IPS-18c (cell line): ENCODE measurements around the gene NDOR1.

Experiments used
- H3K4me3 ChIP-seq: 2 replicates; pipeline ENCODE4 v1.7.0; 2013; ENCODE audit warnings: low read depth, mild to moderate bottlenecking, low read length, moderate library complexity; ENCODE audit not compliant: insufficient read depth
- H3K9me3 ChIP-seq: one replicate; pipeline ENCODE4 v1.6.1; 2013; ENCODE audit warnings: mild to moderate bottlenecking, low read length, moderate library complexity; ENCODE audit not compliant: control insufficient read depth, insufficient read depth

NDOR1 gene

DNA sequence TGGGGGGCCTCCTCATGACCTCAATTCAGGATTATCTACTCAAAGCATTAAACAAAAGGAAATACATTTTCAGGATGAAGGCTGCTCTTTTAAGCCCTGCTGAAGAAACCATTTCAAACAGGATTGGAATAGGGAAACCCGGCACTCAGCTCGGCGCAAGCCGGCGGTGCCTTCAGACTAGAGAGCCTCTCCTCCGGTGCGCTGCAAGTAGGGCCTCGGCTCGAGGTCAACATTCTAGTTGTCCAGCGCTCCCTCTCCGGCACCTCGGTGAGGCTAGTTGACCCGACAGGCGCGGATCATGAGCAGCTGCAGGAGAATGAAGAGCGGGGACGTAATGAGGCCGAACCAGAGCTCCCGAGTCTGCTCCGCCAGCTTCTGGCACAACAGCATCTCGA, 772 bp upstream of the NDOR1 start:
- no peaks in the 10 kb centered on the region for H3K9me3 ChIP-seq
- H3K4me3 ChIP-seq: peak overlapping the region; percentile 68

GRCh38 chr9:137206602-137207001, 1.1 kb downstream of the NDOR1 start:
- Histone ChIP-seq H3K9me3 (no peaks in the 10 kb centered on the region), H3K4me3 (peak overlapping the region; percentile 68)

DNA sequence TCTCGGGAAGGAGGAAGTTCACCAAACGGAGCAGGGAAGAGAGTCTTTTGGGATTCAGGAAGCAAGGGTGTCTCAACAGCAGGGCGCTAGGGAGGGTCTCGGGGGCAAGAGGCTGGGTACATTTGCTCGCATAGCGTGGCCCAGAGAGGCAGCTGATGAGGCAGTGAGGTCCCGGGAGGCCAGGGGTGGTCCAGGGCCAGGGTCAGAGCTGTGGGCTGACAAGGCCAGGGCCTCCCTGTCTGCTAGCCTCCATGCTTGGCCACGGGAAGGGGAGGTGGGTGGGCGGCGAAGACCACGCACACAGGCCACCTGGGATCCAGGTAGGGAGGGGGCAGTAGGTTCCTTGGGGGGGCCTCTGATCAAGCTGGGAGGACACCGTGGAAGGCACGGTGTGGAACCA, 6.0 kb downstream of the NDOR1 start:
- Histone ChIP-seq H3K9me3 (peaks cover 2% of the 10 kb centered on the region), H3K4me3 (no peak overlapping the region)

GRCh38 chr9:137212520-137212919, 7.0 kb downstream of the NDOR1 start:
- H3K4me3 ChIP-seq: no peak overlapping the region
- H3K9me3 ChIP-seq: peaks cover 2% of the 10 kb centered on the region

DNA sequence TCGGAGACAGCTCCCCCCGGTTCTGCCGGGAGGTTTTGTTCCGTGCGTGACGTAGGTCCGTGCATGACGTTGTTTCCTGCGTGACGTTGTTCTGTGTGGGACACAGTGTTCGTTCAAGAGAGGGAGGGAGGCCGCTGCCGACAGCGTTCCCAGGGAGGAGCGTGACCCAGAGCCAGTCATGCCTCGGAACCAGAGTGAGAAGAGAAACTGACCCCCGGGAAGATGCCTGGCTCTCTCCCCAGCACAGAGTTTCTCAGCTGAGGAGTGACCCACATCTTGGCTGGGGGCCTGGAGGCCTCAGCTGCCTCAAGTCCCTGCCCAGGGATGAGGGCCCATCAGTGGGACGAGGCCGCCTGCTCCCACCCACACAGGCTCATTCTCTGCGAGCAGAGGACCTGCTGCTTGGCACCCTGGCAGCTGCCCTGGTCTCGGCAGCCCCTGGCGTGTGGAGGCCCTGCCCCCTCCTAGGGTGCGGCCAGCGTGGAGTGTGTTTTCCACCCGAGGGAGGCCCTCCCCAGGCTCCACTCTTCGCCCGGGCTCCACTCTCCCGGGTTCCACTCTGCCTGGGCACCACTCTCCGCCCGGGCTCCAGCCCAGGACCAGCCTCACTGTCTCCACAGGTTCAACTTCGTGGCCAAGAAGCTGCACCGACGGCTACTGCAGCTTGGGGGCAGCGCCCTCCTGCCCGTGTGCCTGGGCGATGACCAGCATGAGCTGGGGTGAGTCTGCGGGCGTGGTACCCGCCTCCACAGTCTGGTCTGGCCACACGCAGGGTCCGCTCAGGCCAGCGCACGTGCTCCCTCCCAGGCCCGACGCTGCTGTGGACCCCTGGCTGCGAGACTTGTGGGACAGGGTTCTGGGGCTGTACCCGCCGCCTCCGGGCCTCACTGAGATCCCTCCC, 7.9 kb downstream of the NDOR1 start:
- H3K9me3 ChIP-seq: peaks cover 2% of the 10 kb centered on the region
- H3K4me3 ChIP-seq: no peak overlapping the region; the same call in 1 of the 2 replicates

DNA sequence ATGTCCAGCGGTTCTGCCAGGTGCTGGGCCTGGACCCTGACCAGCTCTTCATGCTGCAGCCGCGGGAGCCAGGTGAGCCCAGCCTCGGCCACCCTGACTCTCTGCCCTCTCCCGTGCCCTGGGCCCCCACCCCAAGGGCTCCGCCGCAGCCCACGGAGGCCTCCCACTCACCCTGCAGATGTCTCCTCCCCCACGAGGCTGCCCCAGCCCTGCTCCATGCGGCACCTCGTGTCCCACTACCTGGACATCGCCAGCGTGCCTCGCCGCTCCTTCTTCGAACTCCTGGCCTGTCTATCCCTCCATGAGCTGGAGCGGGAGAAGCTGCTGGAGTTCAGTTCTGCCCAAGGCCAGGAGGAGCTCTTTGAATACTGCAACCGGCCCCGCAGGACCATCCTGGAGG, 9.1 kb downstream of the NDOR1 start:
- peaks cover 2% of the 10 kb centered on the region for H3K9me3 ChIP-seq

GRCh38 chr9:137215196-137215986, 9.9 kb downstream of the NDOR1 start:
- no peak overlapping the region for H3K4me3 ChIP-seq
- H3K9me3 ChIP-seq: peaks cover 2% of the 10 kb centered on the region

More for the DNA sequence above, 9.1 kb downstream of the NDOR1 start:
- no peak overlapping the region for H3K4me3 ChIP-seq

DNA sequence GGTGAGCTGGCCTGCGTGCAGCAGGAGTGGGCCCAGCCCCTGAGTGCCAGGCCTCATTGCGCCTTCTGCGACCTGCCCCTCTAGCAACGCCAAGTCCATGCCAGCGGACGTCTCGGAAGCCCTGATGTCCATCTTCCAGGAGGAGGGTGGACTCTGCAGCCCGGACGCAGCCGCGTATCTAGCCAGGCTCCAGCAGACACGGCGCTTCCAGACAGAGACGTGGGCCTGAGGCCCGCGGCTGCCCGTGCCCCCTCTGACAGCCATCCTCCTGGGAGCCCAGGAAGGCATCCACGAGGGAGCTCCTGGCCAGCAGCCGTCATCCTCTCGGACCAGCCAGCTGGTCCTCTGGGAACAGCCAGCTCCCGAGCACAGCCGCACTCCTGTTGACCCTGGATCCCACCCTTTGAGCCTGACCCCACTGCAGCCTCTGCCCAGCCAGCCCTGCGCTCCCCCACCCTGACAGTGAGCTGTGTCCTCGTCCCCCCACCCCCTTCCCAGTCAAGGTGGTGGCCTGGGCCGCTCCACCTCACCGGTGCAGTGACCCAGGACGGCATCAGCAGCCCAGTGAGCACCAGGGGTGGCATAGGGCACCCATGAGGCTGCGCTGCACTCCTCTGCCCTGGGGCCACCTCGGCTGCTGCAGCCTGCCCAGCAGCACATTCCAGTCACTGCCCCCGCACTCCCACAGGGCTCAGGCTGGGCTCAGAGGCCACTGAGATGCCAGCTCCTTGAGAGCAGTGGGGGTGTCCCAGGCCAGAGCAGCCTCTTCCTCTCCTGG, 10.9 kb downstream of the NDOR1 start:
- no peak overlapping the region; the same call in 1 of the 2 replicates for H3K4me3 ChIP-seq
- peaks cover 2% of the 10 kb centered on the region for H3K9me3 ChIP-seq

DNA sequence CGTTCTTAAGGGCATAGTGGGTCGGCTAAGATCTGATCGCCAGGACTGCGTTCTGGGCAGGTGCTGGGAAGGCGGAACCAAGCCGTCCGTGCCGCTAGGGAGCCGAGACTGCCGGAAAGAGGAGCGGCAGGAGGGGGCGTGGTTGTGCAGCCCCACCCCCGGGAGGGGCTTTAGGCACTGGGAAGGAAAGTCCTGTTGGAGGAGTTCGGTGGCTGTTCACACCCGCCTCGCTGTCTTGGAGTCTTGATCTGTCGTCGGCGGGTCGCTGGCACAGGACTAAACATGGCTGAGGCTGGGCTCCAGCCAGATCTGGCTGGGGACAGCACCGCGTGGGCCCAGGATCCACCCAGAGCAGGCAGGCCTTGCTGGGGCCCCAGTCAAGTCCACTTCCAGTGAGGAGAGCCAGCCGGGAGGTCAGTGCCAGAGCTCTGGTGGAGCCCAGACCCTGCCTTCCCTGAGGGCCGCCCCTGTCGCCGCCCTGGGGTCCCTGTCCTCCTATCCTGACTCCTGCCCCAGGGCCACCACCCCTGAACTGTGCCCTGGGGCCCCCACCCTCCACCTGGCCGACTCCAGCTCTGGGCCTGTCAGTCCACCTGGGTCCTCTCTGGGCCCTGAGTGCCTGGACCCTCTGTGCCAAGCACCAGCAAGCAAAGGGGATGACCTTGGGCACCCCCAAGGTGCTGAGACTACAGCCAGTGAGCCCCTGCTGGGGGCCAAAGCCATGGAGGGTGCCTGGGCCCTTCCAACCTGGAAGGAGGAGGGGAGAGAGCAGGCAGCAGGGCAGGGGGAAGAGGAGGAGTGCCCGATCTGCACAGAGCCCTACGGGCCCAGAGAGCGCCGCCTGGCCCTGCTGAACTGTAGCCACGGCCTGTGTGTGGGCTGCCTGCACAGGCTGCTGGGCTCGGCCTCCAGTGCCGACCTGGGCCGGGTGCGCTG, 12.0 kb downstream of the NDOR1 start:
- Histone ChIP-seq H3K9me3 (peaks cover 4% of the 10 kb centered on the region), H3K4me3 (no peak overlapping the region)

- Histone ChIP-seq H3K9me3 (peaks cover 4% of the 10 kb centered on the region), H3K4me3 (no peak overlapping the region)
Observed at GRCh38 chr9:137218212-137218753, 12.8 kb downstream of the NDOR1 start.

GRCh38 chr9:137218754-137219271, 13.3 kb downstream of the NDOR1 start:
- Histone ChIP-seq H3K4me3 (no peak overlapping the region; the same call in 1 of the 2 replicates), H3K9me3 (peaks cover 4% of the 10 kb centered on the region)

DNA sequence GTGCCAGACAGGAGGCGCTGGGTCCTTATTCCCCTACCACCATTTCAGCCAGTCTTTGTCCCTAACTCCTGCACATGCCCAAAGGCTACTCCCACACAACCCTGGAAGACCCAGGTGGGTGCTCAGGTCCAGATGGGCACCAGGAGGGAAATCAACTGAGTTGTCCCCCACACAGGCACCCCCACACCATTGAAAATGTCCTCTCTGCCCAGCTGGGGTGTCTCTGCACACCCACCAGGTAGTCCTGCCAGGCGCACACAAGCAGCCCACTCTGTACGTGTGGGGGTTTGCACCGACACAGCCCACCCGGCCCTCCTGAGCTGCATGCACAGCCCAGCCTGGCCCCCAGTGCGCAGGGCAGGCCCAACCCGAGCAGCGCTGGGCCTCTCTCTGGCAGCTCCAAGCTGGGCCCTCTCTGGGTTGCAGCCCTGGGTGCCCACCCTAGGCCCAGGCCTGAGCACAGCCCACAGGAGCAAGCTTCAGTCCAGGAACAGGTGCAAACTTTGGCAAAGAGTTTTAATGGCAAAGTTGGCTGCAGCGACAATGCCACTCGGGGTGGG, 14.3 kb downstream of the NDOR1 start:
- Histone ChIP-seq H3K4me3 (no peak overlapping the region), H3K9me3 (peaks cover 4% of the 10 kb centered on the region)

GRCh38 chr9:137220317-137221094, 15.0 kb downstream of the NDOR1 start:
- Histone ChIP-seq H3K4me3 (no peak overlapping the region), H3K9me3 (peaks cover 2% of the 10 kb centered on the region)

DNA sequence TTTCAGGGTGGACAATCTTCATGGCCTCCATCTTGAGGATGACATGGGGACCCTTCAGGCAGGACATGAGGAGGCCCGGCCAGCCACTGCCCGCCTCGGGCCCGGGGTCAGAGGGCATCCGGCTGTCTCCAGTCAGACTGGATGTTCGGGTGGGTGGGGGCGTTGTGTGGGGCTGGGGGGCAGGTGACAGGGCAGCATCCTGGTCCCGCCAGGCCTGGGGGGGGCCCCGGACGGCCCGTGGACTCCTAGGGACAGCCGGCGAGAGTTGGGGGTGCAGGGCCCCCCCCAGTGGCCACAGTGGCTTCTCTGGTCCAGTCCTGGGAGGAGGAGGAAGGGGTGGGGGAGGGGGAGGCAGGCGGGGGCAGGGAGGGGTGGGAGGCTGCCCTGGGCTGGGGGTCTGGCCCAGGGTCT, 15.6 kb downstream of the NDOR1 start:
- Histone ChIP-seq H3K4me3 (0 out of 2 replicates have a peak overlapping the region, but pooled peaks have one; percentile 44), H3K9me3 (peaks cover 2% of the 10 kb centered on the region)

- peak overlapping the region; percentile 44 for H3K4me3 ChIP-seq
- H3K9me3 ChIP-seq: peaks cover 2% of the 10 kb centered on the region
Observed at GRCh38 chr9:137221506-137222111, 16.1 kb downstream of the NDOR1 start.
